Neural progenitor cell (in vitro differentiated cells): ENCODE measurements around the gene NAMPT.

Source experiments
- CTCF ChIP-seq: fragments of 200-600 bp; sonication (generic); IDR thresholded peaks from 2 replicates; pipeline ENCODE4 v1.5.1; 2017; ENCODE audit warnings: antibody characterized with exemption, mild to moderate bottlenecking
- EZH2 ChIP-seq: fragments of 200-600 bp; sonication (generic); IDR thresholded peaks from 2 replicates; pipeline ENCODE4 v1.6.1; 2017; ENCODE audit warnings: antibody characterized with exemption, mild to moderate bottlenecking, moderate library complexity
- EZH2phosphoT487 ChIP-seq: fragments of 200-600 bp; sonication (generic); IDR thresholded peaks from 2 replicates; pipeline ENCODE4 v1.6.1; 2017; ENCODE audit warnings: antibody characterized with exemption

- no peak for TF ChIP-seq CTCF
- no peak for TF ChIP-seq EZH2phosphoT487
- TF ChIP-seq EZH2 = no peak
Observed at GRCh38 chr7:106282852-106283251, 1.9 kb downstream of the NAMPT start.
